ENCODE measurements around the gene KRTAP5-7.
"Not testable (repeated sequence)": the region's sequence is repeated elsewhere in the genome, so short reads cannot be mapped to it uniquely, and the experiment has no call there.

KRTAP5-7 gene

GRCh38 chr11:71572811-71573210 lies 45.7 kb downstream of the KRTAP5-7 start:
- Histone ChIP-seq H3K4me3 (ENCODE audit: low read length, poor library complexity, severe bottlenecking) (no peak overlapping the region), H3K9ac (ENCODE audit: low read depth, low read length, poor library complexity, severe bottlenecking) (no peak overlapping the region), H3K27me3 (ENCODE audit: insufficient read depth, low read length, poor library complexity, severe bottlenecking) (no peaks in the 10 kb centered on the region), H3K36me3 (ENCODE audit: insufficient read depth, low read length) (no peaks in the 10 kb centered on the region), H3K4me1 (ENCODE audit: insufficient read depth, low read length, poor library complexity, severe bottlenecking) (no peaks in the 10 kb centered on the region), H3K9me3 (ENCODE audit: insufficient read depth, low read depth, low read length) (no peaks in the 10 kb centered on the region), H3K79me2 (ENCODE audit: insufficient read depth, low read length) (no peaks in the 10 kb centered on the region), H3F3A (ENCODE audit: low read depth) (no peaks in the 10 kb centered on the region), H4K20me1 (ENCODE audit: insufficient read depth, low read length, poor library complexity, severe bottlenecking) (no peaks in the 10 kb centered on the region), H3K9me2 (replicated peaks; ENCODE audit: low read depth, low read length) (no peaks in the 10 kb centered on the region), H2AFZ (ENCODE audit: low read length) (no peak overlapping the region), H3K4me2 (ENCODE audit: low read depth, low read length, poor library complexity, severe bottlenecking) (no peak overlapping the region)
- TF ChIP-seq CTCF (conservative IDR thresholded peaks at IDR 0.05; ENCODE audit: low read length) (no peak), EZH2phosphoT487 (IDR thresholded peaks at IDR 0.05; ENCODE audit: borderline replicate concordance) (no peak)

GRCh38 chr11:71574418-71574817 lies 47.4 kb downstream of the KRTAP5-7 start:
- no peaks in the 10 kb centered on the region for H3K9me2 ChIP-seq (replicated peaks; ENCODE audit: low read depth, low read length)
- H3K4me2 ChIP-seq (ENCODE audit: low read depth, low read length, poor library complexity, severe bottlenecking) = no peak overlapping the region
- no peaks in the 10 kb centered on the region for H3K4me1 ChIP-seq (ENCODE audit: insufficient read depth, low read length, poor library complexity, severe bottlenecking)
- no peak overlapping the region for H3K4me3 ChIP-seq (ENCODE audit: low read length, poor library complexity, severe bottlenecking)
- H4K20me1 ChIP-seq (ENCODE audit: insufficient read depth, low read length, poor library complexity, severe bottlenecking) = no peaks in the 10 kb centered on the region
- H3F3A ChIP-seq (ENCODE audit: low read depth) = no peaks in the 10 kb centered on the region
- TF ChIP-seq CTCF (conservative IDR thresholded peaks at IDR 0.05; ENCODE audit: low read length) = no peak
- TF ChIP-seq EZH2phosphoT487 (IDR thresholded peaks at IDR 0.05; ENCODE audit: borderline replicate concordance) = no peak
- H2AFZ ChIP-seq (ENCODE audit: low read length) = no peak overlapping the region
- no peaks in the 10 kb centered on the region for H3K36me3 ChIP-seq (ENCODE audit: insufficient read depth, low read length)
- no peaks in the 10 kb centered on the region for H3K27me3 ChIP-seq (ENCODE audit: insufficient read depth, low read length, poor library complexity, severe bottlenecking)
- H3K79me2 ChIP-seq (ENCODE audit: insufficient read depth, low read length) = no peaks in the 10 kb centered on the region
- no peaks in the 10 kb centered on the region for H3K9me3 ChIP-seq (ENCODE audit: insufficient read depth, low read depth, low read length)
- no peak overlapping the region for H3K9ac ChIP-seq (ENCODE audit: low read depth, low read length, poor library complexity, severe bottlenecking)

GRCh38 chr11:71575723-71576424 lies 48.8 kb downstream of the KRTAP5-7 start:
- TF ChIP-seq EZH2phosphoT487 (IDR thresholded peaks at IDR 0.05; ENCODE audit: borderline replicate concordance) (no peak), CTCF (conservative IDR thresholded peaks at IDR 0.05; ENCODE audit: low read length) (no peak)
- H3K9me2 ChIP-seq (replicated peaks; ENCODE audit: low read depth, low read length) = no peaks in the 10 kb centered on the region
- no peak overlapping the region for H3K4me3 ChIP-seq (ENCODE audit: low read length, poor library complexity, severe bottlenecking)
- no peaks in the 10 kb centered on the region for H3F3A ChIP-seq (ENCODE audit: low read depth)
- no peaks in the 10 kb centered on the region for H4K20me1 ChIP-seq (ENCODE audit: insufficient read depth, low read length, poor library complexity, severe bottlenecking)
- H3K79me2 ChIP-seq (ENCODE audit: insufficient read depth, low read length) = no peaks in the 10 kb centered on the region
- no peak overlapping the region for H2AFZ ChIP-seq (ENCODE audit: low read length)
- no peaks in the 10 kb centered on the region for H3K9me3 ChIP-seq (ENCODE audit: insufficient read depth, low read depth, low read length)
- no peaks in the 10 kb centered on the region for H3K36me3 ChIP-seq (ENCODE audit: insufficient read depth, low read length)
- H3K4me1 ChIP-seq (ENCODE audit: insufficient read depth, low read length, poor library complexity, severe bottlenecking) = peaks cover 4% of the 10 kb centered on the region
- H3K4me2 ChIP-seq (ENCODE audit: low read depth, low read length, poor library complexity, severe bottlenecking) = no peak overlapping the region
- H3K9ac ChIP-seq (ENCODE audit: low read depth, low read length, poor library complexity, severe bottlenecking) = no peak overlapping the region
- H3K27me3 ChIP-seq (ENCODE audit: insufficient read depth, low read length, poor library complexity, severe bottlenecking) = no peaks in the 10 kb centered on the region

GRCh38 chr11:71576688-71577465 lies 49.8 kb downstream of the KRTAP5-7 start:
- H3K27me3 ChIP-seq (ENCODE audit: insufficient read depth, low read length, poor library complexity, severe bottlenecking) = not testable (repeated sequence)

More at GRCh38 chr11:71576688-71577465, 49.8 kb downstream of the KRTAP5-7 start:
- not testable (repeated sequence) for H2AFZ ChIP-seq (ENCODE audit: low read length); H3K9ac ChIP-seq (ENCODE audit: low read depth, low read length, poor library complexity, severe bottlenecking); H3K79me2 ChIP-seq (ENCODE audit: insufficient read depth, low read length); H3K4me2 ChIP-seq (ENCODE audit: low read depth, low read length, poor library complexity, severe bottlenecking); H3K36me3 ChIP-seq (ENCODE audit: insufficient read depth, low read length); H3K4me1 ChIP-seq (ENCODE audit: insufficient read depth, low read length, poor library complexity, severe bottlenecking); H3K9me2 ChIP-seq (replicated peaks; ENCODE audit: low read depth, low read length); H3K9me3 ChIP-seq (ENCODE audit: insufficient read depth, low read depth, low read length); H4K20me1 ChIP-seq (ENCODE audit: insufficient read depth, low read length, poor library complexity, severe bottlenecking); H3F3A ChIP-seq (ENCODE audit: low read depth); H3K4me3 ChIP-seq (ENCODE audit: low read length, poor library complexity, severe bottlenecking)
